Thyroid gland (tissue), 4 donors: Measurements from ENCODE around the gene ZNF610. TPM values are rescaled to one million over a fixed set of nuclear protein-coding genes. Genes with fewer than 3 reads are reported as not detected.
"Not testable (repeated sequence)": the region's sequence is repeated elsewhere in the genome, so short reads cannot be mapped to it uniquely, and the experiment has no call there.

ENCODE experiments used
- DNase-seq, 2 donors: peaks; one replicate each; pipeline ENCODE4 v3.0.0-alpha.2; 2019
- H3K27ac ChIP-seq, 3 donors: fragments of 200-600 bp; sonication (generic); 1 replicate in 2 of 3; 2 replicates in 1 of 3; pipeline ENCODE4 v1.5.1; 2016 to 2019; ENCODE audit warnings: mild to moderate bottlenecking in 1 of 3, moderate library complexity in 1 of 3
- H3K27me3 ChIP-seq: fragments of 200-600 bp; sonication (generic); one replicate; pipeline ENCODE4 v1.5.1; 2019
- H3K36me3 ChIP-seq, 2 donors: fragments of 200-600 bp; sonication (generic); one replicate each; pipeline ENCODE4 v1.5.1; 2016 to 2019
- H3K4me1 ChIP-seq, 2 donors: fragments of 200-600 bp; sonication (generic); one replicate each; pipeline ENCODE4 v1.5.1; 2017 to 2019
- H3K4me3 ChIP-seq, 3 donors: fragments of 200-600 bp; sonication (generic); replicated peaks in 1 of 3; 1 replicate in 2 of 3; 2 replicates in 1 of 3; pipeline ENCODE4 v1.5.1; 2016; ENCODE audit warnings: mild to moderate bottlenecking in 1 of 3
- H3K9me3 ChIP-seq: fragments of 200-600 bp; sonication (generic); one replicate; pipeline ENCODE4 v1.5.1; 2017
- POLR2A ChIP-seq, 2 donors: fragments of 450-650 bp; IDR thresholded peaks; one replicate each; pipeline ENCODE4 v1.6.1; 2017; ENCODE audit warnings: antibody characterized with exemption in 2 of 2, mild to moderate bottlenecking in 2 of 2, moderate library complexity in 1 of 2
- WGBS, 2 donors: methylation state at CpG; one replicate each; pipeline ENCODE4 v1.1.5; 2017; 5-methylcytosine and 5-hydroxymethylcytosine counted together
- intact Hi-C: fragments of 100-400 bp; cut with DNase I; formaldehyde crosslinking; loops from one replicate; pipeline ENCODE4 v1.15.1; 2023
- total RNA-seq, 4 donors: library from RNA; depleted of rRNA; stranded (reverse); fragments of >200 nt; gene quantifications; one replicate each; pipeline ENCODE4 v1.2.3, GENCODE V29; 2016
- TF ChIP-seq, protein P1 (sequence below), 6 experiments: fragments of 200-600 bp in 3 of 6; fragments of 450-650 bp in 3 of 6; sonication (generic) in 3 of 6; IDR thresholded peaks; one replicate each; pipeline ENCODE4 v1.5.1; 2016 to 2019; ENCODE audit warnings: antibody characterized with exemption in 6 of 6, mild to moderate bottlenecking in 2 of 6, inconsistent platforms in 1 of 6, moderate library complexity in 1 of 6

ZNF610 gene
- total RNA-seq, 4 donors from 2014 or later: 4.3 to 10.6 (median 7.1) TPM

DNA sequence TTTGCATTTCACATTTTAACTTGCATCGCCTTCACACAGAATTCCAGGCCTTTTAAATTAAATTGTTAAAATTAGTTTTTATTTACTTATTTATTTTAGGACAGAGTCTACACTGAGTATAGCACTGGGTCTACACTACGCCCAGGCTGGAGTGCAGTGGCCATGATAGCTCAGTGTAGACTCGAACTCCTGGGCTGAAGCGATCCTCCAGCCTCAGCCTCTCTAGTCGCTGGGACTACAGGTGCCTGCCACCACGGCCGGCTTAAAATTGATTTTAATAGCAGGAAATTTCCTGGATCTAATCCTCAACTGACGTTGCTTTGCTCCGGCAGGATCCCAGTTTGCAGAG, 301 bp upstream of the ZNF610 start:
- Histone ChIP-seq H3K4me3 (peak overlapping the region; percentile 64 to 94 (median 93)), H3K27ac (peak overlapping the region in 2 of 3 donors; percentile 51 to 63), H3K4me1 (peaks cover 6 to 8% of the 10 kb centered on the region in 2 donors), H3K36me3 (no peaks in the 10 kb centered on the region), H3K9me3 (no peaks in the 10 kb centered on the region), H3K27me3 (no peaks in the 10 kb centered on the region)
- TF ChIP-seq, protein P1, sequence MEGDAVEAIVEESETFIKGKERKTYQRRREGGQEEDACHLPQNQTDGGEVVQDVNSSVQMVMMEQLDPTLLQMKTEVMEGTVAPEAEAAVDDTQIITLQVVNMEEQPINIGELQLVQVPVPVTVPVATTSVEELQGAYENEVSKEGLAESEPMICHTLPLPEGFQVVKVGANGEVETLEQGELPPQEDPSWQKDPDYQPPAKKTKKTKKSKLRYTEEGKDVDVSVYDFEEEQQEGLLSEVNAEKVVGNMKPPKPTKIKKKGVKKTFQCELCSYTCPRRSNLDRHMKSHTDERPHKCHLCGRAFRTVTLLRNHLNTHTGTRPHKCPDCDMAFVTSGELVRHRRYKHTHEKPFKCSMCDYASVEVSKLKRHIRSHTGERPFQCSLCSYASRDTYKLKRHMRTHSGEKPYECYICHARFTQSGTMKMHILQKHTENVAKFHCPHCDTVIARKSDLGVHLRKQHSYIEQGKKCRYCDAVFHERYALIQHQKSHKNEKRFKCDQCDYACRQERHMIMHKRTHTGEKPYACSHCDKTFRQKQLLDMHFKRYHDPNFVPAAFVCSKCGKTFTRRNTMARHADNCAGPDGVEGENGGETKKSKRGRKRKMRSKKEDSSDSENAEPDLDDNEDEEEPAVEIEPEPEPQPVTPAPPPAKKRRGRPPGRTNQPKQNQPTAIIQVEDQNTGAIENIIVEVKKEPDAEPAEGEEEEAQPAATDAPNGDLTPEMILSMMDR (IDR thresholded peaks at IDR 0.05): no peak
- no peak for TF ChIP-seq POLR2A (IDR thresholded peaks at IDR 0.05)
- WGBS, 2 donors: 51 to 52% methylated on average over 9 of the region's 9 CpGs
- no peak for DNase-seq
- intact Hi-C loops: no loop called here

DNA sequence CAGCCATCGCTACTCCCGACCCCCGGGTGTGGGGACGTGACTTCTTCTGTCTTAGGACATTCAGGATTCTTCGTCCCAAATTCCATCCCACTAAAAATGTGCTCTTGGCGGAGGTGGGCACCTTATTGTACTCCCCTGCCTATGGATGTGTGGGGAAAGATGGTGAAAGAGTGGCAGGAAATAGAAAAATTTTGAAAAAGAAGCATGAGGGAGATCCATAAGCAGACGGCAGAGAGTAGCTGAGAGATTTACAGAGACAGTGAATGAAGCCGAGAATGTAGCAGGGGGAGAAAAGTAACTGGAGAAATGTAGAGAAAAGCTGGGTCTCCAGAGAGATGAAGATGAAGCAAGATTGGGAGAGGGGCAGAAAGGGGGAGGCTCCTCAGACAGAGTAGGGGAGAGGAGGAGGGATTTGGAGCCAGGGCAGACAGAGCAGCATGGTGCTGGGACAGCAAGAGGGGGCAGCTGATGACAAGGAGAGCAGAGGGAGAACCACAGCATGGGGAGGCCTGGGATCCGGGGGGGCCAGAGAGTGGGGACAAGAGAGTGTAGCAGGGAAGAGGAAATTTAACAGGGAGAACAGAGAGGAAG, 843 bp downstream of the ZNF610 start:
- DNase-seq: no peak
- 2 to 3% methylated on average over 9 of the region's 9 CpGs for WGBS, 2 donors
- TF ChIP-seq POLR2A (IDR thresholded peaks at IDR 0.05): no peak
- TF ChIP-seq, protein P1 (IDR thresholded peaks at IDR 0.05): no peak
- H3K27me3 ChIP-seq: no peaks in the 10 kb centered on the region
- peak overlapping the region in 2 of 3 donors; percentile 51 to 63 for H3K27ac ChIP-seq
- no peaks in the 10 kb centered on the region for H3K36me3 ChIP-seq
- peak overlapping the region; percentile 64 to 94 (median 93) for H3K4me3 ChIP-seq
- H3K9me3 ChIP-seq: no peaks in the 10 kb centered on the region
- intact Hi-C loops: no loop called here
- H3K4me1 ChIP-seq: peaks cover 6 to 8% of the 10 kb centered on the region in 2 donors

DNA sequence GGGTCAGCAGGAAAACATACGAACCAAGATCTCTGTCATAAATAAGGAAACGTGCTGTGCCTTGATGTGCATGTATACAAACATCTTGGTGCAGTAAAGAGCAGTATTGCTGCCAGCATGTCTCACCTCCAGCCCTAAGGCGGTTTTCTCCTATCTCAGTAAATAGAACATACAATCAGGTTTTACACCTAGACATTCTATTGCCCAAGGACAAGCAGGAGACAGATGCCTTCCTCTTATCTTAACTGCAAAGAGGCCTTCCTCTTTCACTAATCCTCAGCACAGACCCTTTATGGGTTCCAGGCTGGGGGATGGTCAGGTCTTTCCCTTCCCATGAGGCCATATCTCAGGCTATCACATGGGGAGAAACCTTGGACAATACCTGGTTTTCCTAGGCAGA, 3.0 kb downstream of the ZNF610 start:
- H3K36me3 ChIP-seq, H3K9me3 ChIP-seq, DNase-seq, intact Hi-C loops, H3K4me3 ChIP-seq, H3K27ac ChIP-seq, H3K27me3 ChIP-seq: not testable (repeated sequence)
- peaks cover 6 to 15% of the 10 kb centered on the region in 2 donors for H3K4me1 ChIP-seq
- WGBS, 2 donors: 76 to 81% methylated on average over 3 of the region's 3 CpGs

DNA sequence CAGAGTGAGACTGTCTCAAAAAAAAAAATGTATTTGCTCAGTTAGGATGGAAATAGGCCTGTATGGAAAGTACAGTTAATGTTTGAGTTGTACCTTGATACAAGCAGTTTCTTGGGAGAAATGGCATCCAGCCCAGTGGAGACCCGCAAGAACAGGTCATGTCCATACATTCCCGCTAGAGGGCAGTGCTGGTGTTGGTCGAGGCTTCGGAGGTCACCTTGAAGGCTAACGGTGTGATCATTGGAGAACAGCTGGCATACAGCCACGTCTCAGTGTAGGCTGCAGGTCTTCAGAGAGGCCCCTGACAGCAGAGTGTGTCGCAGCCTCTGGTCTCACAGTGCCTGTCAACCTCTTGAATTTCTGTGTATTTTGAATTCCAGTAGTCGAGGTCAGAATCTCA, 7.5 kb downstream of the ZNF610 start:
- no peak for TF ChIP-seq POLR2A (IDR thresholded peaks at IDR 0.05)
- TF ChIP-seq, protein P1 (IDR thresholded peaks at IDR 0.05): peak; percentile 21 to 89 (median 69)
- no peak overlapping the region for H3K4me3 ChIP-seq
- WGBS, 2 donors: 6 to 12% methylated on average over 7 to 8 of the region's 8 CpGs
- intact Hi-C loops: no loop called here
- H3K36me3 ChIP-seq: no peaks in the 10 kb centered on the region
- peak; percentile 95 for DNase-seq
- peak overlapping the region; percentile 24 to 56 (median 31) for H3K27ac ChIP-seq
- no peaks in the 10 kb centered on the region for H3K27me3 ChIP-seq
- no peaks in the 10 kb centered on the region for H3K9me3 ChIP-seq
- peaks cover 0 to 8% of the 10 kb centered on the region in 2 donors for H3K4me1 ChIP-seq

DNA sequence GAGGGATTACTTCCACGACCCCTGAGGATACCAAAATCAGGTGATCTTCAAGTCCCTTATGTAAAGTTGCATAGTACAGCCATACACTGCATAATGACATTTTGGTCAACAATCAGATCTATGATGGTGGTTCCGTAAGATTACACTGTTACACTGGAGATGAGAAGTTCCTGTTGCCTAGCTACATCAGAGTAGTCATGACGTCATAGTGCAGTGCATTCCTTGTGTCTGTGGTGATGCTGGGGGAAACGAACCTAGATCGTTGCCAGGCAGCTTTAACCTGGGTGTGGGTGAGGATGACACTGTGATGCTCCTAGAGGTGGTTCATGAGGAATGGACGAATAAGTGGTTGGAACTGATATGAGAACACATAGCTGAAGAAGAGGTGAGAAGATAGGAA, 9.1 kb downstream of the ZNF610 start:
- Histone ChIP-seq H3K4me1 (peaks cover 0 to 8% of the 10 kb centered on the region in 2 donors), H3K36me3 (peaks cover 0 to 4% of the 10 kb centered on the region in 2 donors), H3K4me3 (no peak overlapping the region), H3K27me3 (no peaks in the 10 kb centered on the region), H3K9me3 (no peaks in the 10 kb centered on the region), H3K27ac (no peak overlapping the region)
- DNase-seq: no peak
- intact Hi-C loops: no loop called here
- no peak for TF ChIP-seq POLR2A (IDR thresholded peaks at IDR 0.05)
- TF ChIP-seq, protein P1 (IDR thresholded peaks at IDR 0.05): no peak
- whole genome bisulfite sequencing, 2 donors: 90 to 92% methylated on average over 6 of the region's 6 CpGs
